NCI-H1092 treated with DMSO at 0.1 percent for 48 hours (cell line): Measurements from ENCODE around the gene PFDN6.
A peak's percentile ranks its signal among the peaks of the same experiment; 100 is the strongest.
"Not testable (repeated sequence)": the region's sequence is repeated elsewhere in the genome, so short reads cannot be mapped to it uniquely, and the experiment has no call there.

Experiments used
- DNase-seq: peaks from one replicate; lab custom pipeline; 2025; lab: John Stamatoyannopoulos, UW

Gene PFDN6

DNA sequence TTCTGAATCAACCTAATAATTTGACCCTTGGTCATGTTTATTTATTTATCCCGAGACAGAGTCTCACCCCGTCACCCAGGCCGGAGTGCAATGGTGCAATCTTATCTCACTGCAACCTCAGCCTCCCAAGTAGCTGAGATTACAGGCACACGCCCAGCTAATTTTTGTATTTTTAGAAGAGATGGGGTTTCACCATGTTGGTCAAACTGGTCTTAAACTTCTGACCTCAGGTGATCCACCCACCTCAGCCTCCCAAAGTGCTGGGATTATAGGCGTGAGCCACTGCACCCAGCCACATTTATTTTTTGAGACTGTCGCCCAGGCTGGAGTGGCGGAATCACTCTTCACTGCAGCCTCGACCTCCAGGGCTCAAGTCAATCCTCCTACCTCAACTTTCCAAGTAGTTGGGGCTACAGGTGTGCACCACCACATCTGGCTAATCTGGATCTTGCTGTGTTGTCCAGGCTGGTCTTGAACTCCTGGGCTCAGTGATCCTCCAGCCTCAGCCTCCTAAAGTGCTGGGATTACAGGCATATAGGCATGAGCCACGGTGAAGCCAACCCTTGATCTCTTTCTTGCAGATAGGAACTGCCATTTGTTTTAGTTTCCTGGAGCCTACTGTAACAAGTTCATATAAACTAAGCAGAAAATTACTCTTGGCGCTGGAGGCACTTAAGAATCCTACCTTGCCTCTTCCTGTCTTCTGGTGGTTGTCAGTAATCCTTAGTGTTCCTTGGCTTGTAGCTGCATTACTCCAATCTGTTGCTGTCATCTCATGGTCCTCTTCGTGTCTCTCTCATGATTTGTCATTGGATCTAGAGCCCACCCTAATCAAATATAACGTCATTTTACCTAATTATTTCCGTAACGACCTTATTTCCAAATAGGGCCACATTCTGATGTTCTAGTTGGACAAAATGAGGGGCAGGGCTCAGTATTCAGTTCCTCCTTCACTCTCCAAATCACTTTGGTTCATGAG is 15.2 kb upstream of the PFDN6 start:
- no peak for DNase-seq

DNA sequence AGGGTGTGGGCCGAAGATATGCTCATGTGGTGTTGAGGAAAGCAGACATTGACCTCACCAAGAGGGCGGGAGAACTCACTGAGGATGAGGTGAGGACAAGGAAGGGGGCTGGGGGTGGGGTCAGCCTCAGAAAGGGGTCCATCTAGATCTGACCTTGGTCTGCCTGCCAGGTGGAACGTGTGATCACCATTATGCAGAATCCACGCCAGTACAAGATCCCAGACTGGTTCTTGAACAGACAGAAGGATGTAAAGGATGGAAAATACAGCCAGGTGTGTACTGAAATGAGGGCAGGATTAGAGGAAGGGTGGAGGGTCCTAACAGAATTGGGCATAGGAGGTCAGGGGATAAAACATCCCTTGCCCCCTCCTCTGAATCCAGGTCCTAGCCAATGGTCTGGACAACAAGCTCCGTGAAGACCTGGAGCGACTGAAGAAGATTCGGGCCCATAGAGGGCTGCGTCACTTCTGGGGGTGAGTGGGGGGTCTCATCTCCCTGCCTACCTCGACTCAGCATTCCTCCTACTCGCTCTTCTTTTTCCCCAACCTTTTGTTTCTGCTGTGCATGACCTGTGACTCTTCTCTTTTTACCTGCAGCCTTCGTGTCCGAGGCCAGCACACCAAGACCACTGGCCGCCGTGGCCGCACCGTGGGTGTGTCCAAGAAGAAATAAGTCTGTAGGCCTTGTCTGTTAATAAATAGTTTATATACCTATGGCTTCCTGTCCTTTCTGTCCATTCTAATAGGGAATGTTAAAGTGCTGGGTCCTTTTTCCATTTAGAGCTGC is 13.4 kb upstream of the PFDN6 start:
- not testable (repeated sequence) for DNase-seq

DNA sequence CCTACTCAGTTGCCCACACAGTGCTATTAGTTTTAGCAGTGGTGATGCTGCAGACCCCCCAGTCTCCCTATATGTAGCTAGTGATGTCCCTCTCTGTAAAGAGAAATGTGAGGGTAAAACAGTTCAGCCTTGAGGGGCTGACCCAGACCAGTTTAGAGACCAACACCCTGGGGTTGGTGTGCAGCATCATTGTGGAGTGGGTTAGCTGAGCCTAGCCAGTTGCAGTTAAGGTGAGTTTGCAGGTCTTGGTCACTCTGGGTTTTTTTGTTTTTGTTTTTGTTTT is 12.9 kb upstream of the PFDN6 start:
- no peak for DNase-seq

DNA sequence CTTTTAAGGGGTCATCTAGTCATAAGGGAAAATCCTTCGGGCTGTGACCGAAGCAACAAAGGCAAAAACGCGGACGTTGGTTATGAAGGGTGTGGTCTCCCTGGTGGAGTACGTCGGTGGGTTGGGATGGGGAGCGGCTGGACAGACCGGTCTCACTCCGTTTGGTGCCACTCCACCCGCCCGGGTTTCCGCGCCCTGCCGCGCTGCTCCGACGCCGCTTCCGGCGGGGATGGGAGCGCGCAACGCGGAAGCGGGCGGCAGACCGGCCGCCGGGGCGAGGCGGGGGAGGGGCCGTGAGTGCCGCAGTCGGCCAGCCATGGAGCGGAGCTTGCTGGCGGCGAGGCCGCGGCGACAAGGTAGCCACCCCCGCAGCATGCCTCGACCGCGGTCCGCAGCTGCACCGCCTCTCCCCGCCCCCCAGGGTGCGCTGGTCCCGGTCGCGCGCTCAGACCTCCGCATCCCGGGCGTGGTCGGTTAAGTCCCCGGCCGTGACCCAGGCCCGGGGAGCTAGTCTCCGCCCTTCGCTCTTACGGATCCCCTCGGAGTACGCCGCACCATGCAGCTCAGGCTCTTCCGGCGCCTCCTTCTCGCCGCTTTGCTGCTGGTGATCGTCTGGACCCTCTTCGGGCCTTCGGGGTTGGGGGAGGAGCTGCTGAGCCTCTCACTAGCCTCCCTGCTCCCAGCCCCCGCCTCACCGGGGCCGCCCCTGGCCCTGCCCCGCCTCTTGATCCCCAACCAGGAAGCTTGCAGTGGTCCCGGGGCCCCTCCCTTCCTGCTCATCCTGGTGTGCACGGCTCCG is 12.3 kb upstream of the PFDN6 start, which contains the start of gene B3GALT4:
TSS of gene B3GALT4 (plus strand) at position 260 of the 799 bp plus-strand sequence. CDS start at position 557, 297 bp downstream.
- DNase-seq: peak; percentile 39

DNA sequence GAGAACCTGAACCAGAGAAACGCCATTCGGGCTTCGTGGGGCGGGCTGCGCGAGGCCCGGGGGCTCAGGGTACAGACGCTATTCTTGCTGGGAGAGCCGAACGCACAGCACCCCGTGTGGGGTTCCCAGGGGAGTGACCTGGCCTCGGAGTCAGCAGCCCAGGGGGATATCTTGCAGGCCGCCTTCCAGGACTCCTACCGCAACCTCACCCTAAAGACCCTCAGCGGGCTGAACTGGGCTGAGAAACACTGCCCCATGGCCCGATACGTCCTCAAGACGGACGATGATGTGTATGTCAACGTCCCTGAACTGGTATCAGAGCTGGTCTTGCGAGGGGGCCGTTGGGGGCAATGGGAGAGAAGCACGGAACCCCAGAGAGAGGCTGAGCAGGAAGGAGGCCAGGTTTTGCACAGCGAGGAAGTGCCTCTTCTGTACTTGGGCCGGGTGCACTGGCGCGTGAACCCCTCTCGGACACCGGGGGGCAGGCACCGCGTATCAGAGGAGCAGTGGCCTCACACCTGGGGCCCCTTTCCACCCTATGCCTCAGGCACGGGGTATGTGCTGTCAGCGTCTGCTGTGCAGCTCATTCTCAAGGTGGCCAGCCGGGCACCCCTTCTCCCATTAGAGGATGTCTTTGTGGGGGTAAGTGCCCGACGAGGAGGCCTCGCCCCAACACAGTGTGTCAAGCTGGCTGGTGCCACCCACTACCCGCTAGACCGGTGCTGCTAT is 11.6 kb upstream of the PFDN6 start:
- no peak for DNase-seq

DNA sequence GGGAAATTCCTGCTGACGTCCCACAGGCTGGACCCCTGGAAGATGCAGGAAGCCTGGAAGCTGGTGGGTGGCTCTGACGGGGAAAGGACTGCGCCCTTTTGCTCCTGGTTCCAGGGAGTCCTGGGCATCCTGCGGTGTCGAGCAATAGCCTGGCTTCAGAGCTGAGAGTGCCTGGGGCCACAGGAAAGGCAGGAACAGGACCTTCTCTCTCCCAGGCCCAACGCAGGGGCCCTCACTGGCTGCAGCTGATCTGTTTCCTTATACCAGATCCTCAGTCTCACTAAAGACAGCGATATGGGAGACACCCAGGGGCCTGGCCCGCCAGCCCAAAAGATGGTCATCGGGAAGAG is 11.0 kb upstream of the PFDN6 start:
- no peak for DNase-seq

DNA sequence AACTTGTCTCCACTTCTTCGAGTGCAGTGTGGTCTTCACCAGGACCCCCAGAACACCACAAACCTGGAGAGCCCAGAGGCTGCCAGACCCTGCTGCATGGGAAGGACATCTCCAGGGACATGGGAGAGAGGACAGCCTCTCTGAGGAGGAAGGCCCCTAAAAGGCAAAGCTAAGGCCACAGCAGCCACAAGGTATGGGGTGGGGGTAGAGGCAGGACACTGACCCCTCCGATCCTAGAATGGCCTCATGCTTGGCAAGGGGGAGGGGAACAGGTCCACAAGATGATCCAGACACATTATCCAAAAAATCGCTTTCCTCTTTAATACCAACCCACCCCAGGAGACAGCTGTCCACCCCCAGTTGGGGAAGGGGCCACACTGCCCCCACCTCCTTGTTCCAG is 10.6 kb upstream of the PFDN6 start:
- DNase-seq: no peak

DNA sequence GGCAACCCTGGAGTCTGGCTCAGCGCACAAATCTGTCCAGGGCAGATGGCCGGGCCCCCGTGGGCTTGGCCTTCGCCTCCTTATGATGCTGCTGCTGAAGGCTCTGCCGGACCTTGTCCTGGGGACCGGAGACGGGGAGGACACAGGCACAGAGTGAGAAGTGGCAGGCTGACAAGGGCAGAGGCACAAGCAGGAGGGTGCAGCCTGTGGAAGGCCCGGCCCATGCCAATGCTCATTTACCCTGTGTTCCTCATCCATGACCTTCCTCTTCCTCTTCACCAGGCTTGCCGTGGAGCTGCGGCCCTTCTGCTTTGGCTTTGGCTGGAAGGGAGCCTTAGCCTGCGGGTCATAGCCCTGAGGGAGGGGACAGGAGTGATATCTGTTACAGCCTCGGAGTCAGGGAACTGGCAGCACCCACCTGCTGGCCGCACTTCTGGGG is 10.1 kb upstream of the PFDN6 start:
- DNase-seq: no peak

DNA sequence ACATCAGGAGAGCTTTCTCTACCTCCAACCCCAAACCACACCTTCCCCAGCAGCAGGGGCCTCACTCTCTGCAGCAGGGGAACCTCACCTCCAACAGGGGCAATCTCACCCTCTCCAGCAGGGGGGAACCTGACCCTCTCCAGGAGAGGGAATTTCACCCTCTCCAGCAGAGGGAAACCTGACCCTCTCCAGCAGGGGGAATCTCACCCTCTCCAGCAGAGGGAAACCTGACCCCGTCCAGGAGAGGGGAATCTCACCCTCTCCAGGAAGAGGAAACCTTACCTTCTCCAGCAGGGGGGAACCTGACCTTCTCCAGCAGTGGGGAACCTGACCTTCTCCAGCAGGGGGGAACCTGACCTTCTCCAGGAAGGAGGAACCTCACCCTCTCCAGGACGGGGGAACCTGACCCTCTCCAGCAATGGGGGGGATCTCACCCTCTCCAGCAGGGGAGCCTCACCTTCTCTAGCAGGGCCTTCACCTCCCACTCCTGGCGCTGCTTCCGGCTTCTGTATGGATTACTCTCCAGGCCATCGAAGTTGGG is 9.4 kb upstream of the PFDN6 start:
- DNase-seq: no peak

DNA sequence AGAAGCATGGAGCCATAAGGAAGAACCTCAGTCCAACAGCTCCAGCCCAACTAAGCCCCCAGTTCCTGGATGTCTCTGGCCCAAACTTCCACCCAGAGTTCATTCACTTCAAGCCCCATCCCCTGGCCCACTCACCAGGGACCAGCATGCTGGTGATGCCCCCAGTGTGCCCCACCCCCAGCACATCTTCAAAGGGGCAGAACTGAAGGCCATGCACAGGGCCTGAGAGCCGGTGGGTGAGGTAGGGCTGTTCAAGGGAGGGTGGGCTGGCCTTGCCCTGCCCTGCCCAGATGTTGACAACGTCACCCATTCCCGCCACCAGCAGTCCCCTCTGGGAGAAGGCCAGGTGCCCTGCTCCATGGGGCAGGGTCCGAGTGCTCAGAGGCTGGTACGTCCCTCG is 8.9 kb upstream of the PFDN6 start:
- DNase-seq: no peak

DNA sequence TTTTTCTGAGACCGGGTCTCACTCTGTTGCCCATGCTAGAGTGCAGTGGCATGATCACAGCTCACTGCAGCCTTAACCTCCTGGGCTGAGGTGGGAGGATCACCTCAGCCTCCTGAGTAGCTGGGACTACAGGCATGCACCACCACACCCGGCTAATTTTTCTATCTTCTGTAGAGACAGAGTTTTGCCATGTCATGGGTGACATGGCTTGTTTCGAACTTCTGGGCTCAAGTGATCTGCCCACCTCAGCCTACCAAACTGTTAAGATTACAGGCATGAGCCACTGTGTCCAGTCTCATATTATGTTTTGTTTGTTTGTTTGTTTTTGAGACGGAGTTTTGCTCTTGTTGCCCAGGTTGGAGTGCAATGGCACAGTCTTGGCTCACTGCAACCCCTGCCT is 4.2 kb upstream of the PFDN6 start:
- not testable (repeated sequence) for DNase-seq

DNA sequence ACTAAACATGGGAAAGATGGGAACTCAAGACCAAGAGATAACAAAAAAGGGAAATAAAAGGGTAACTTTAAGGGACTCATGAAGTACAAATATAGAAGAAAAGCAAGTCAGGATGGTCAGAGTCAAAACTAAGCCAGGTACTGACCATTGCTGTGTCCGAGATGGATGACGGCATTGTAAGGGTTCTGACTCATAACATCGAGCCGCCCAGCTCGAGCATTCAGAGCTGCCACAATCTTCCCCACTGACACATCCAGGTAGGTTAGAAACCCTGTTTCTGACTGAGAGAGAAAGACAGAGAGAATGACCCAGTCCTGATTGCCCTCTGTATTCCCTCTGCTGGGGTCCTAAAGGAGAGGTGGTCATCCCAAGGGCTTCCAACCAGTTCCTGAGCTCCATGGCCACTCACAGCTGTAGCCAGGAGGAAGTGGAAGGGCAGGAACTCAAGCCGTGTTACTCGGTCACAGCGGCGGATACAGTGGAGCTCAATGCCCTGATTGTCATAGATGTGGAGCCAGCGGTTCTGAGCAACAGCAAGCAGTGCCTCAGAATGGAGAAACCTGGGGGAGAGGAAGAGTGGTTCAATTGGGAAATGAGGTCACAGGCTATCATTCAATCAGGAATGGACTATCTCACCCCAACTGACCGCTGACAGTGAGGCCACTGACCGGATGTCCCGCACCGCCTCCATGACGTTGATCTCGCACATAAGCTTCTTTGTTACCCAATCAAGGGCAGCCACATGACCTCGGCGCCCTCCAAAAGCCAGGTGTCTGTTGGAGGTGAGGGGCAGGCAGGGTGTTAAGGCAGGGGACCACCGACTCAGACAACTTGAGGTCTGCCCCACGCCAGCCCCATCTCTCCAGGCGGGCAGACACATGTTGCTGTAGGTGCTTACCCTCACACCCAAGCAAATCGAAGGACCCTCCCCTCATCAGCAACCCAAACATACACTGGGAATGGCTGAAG is 2.2 kb upstream of the PFDN6 start:
- DNase-seq: no peak

DNA sequence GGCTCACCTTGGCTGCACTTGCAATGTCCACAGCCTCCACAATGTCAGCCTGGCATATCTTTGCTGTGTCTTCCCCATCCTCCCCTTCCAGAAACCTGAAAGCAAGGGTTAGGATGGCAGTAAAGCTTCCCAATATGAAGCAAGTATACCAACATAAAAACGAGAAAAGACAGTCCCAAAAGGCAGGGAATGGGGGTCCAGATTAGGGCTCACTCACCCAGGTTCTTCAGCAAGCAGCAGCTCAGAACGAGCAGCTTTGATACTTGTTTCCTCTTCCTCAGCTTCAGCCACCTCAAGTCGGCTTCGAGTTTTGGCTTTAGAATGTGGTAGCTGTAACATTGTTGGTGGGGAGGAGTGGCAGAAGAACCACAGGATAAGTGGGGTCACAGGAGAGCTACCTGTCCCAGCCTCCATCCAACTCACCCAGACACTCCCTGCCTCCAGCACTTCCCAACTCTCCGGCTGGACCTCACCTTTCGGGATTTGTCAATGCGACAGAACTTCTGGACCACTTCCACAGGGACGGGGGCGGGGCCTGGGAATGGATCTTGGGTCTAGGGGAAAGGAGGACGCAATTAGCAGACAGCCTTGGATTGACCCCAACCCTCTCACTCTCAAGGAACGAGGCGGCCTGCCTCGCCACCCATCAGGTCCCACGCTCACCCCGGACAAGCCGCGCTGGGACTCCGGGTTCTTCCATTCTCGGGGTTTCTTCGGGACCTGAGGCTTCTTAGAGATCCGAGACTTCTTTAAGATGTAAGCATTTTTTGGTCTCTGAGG is 1.1 kb upstream of the PFDN6 start:
- no peak for DNase-seq

DNA sequence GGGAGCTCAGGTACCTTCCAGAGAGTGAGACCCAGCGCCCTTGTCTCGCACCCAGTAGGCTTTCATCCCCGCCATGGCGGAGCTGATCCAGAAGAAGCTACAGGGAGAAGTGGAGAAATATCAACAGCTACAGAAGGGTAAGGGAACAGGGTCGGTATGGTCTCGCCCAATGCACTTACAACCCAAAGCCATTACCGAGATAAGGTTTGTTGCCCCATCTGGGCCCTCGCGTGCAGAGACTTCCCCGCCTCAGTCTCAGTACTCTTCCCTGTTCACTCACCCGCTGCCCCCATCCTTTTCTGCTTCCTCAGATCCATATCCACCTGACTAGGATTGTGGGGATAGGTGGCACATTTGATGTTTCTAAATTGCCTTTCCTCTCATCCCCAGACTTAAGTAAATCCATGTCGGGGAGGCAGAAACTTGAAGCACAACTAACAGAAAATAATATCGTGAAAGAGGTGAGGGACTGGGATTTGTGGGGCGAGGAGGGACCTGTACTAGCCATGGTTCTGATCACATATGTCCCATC is 449 bp downstream of the PFDN6 start:
- DNase-seq: no peak

DNA sequence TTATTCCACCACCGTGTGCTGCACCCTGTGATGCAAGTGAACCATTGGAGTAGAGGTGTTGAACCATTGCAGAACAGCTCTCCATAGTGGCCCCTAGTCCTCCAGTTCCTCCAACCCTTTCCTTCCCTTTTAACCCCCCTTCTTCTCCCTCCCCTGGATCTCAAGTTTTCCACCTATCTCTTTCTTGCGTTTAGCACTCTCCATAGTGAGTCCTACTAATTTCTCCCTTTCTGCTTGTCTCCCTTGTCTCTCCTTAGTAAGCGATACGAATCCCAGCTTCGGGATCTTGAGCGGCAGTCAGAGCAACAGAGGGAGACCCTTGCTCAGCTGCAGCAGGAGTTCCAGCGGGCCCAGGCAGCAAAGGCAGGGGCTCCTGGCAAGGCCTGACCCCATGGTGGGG is 1.1 kb downstream of the PFDN6 start:
- no peak for DNase-seq

DNA sequence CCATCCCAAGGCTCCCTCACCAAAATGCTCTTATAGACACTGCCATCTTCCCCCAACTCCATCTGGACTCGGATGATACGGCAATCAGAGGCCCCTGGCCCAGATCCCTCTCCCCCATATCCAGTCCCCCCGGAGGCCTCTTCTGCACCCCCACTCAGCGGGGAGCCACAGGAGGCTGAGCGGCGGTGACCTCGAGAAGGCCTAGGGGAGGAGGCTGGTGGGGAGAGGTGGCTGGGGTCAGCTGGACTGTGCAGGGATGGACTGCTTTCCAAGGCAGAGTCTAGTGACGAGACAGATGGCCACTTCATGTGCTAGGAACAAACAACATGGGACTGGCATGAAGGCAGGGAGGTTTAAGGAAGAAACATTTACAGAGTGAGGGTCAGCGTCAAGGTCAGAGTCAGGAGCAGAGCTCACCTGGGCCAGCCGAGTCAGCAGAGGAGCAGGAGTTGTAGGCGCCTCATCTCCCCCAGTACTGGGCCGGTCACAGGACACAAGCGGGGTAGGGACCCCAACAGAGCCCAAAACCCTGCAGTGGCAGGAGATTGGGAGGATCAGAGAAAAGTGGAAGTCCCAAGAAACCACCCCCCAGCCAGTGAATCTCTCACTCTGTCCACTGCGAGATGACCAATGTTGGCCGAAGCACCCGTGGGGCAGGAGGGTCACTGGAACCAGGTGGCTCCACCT is 3.7 kb downstream of the PFDN6 start:
- no peak for DNase-seq

DNA sequence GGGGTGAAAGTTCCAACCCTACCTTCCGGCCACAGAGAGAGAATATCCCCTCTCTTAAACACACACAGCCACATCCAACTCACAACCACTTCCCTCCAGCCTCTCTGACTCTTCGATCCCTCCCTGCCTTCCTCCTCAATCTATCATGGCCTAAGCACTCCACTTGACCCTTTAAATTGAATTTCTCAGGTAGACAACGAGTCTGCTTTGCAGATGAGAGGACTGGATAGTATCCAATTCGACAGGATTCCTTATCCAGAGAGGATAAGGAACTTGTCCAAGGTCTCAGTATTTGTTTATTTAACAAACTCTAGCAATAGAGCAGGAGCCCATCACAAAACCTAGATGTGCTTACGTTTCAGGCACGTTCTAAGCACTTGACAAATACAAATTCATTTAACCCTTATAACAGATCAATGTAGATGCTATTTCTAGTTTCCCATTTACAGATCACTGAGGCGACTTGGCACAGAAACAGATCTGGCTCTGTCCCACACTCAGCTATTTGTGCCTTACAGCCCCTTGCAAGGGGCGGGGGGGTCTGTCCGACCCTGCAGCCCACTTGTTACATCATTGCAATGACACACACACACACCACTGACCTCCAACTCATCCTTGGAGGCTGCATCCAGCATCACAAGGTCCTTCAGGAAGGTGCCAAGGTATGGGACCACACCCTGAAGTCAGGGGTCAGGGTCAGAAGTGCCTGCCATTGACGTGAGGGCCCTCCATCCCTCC is 4.9 kb downstream of the PFDN6 start:
- no peak for DNase-seq
